ENCODE measurements around the gene SMTNL1. TPM values are rescaled to one million over a fixed set of nuclear protein-coding genes. Genes with fewer than 3 reads are reported as not detected.
A peak's percentile ranks its signal among the peaks of the same experiment; 100 is the strongest.

SMTNL1 gene
- total and polyA plus RNA-seq, 7 experiments from 2014 or later, result 0.28 to 0.44 TPM; not detected in 5

DNA sequence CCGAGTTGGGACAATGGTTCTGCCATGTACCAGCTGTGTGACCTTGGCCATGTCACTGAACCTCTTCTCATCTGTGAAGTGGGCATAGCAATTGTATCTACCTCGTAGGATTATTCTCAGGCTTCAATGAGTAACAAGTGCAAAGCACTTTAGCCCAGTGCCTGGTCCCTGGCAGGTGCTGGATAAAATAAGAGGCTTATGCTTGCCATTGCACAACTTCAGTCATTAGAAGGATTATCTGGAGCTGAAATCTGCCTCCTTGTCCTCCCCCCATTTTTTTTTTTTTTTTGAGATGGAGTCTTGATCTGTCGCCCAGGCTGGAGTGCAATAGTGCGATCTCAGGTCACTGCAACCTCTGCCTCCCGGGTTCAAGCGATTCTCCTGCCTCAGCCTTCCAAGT, 7.2 kb downstream of the SMTNL1 start:
- H3K27me3 Mint-ChIP-seq, result no peaks in the 10 kb centered on the region
- peaks cover 0 to 1% (median 0%) of the 10 kb centered on the region in 11 donors for H3K9me3 Mint-ChIP-seq
- H3K36me3 Mint-ChIP-seq, result peaks cover 0 to 14% (median 4%) of the 10 kb centered on the region in 5 donors
- POLR2A ChIA-PET, result no interaction called here
- Histone ChIP-seq H3K4me3 (ENCODE audit: low read length) (no peak overlapping the region), H3K27ac (ENCODE audit: low read depth, low read length) (no peak overlapping the region), H3K4me1 (ENCODE audit: control insufficient read depth in 2 of 2, insufficient read depth in 2 of 2, low read length in 2 of 2) (peaks cover 0 to 12% of the 10 kb centered on the region in 2 donors), H3K9me3 (ENCODE audit: control insufficient read depth in 2 of 3, low read length in 3 of 3) (no peaks in the 10 kb centered on the region), H3K36me3 (ENCODE audit: control insufficient read depth in 2 of 3, insufficient read depth in 3 of 3, low read length in 3 of 3) (peaks cover 0 to 32% (median 3%) of the 10 kb centered on the region in 3 experiments), H3K27me3 (ENCODE audit: control insufficient read depth in 2 of 2, insufficient read depth in 2 of 2, low read length in 2 of 2) (no peaks in the 10 kb centered on the region)
- CTCF ChIA-PET, result interaction anchor here (0.5 to 1.0 kb wide), 2 partner anchors 62 to 164 kb away, joined by 3 to 5 read pairs; no protein-coding TSS in a partner anchor
- intact Hi-C loops (cut with micrococcal nuclease), result no loop called here
- no peak overlapping the region for H3K4me3 Mint-ChIP-seq
- no peak for ATAC-seq
- DNase-seq, result no peak
- peaks cover 0 to 8% (median 3%) of the 10 kb centered on the region in 7 donors for H3K4me1 Mint-ChIP-seq
- no peak overlapping the region for H3K27ac Mint-ChIP-seq

DNA sequence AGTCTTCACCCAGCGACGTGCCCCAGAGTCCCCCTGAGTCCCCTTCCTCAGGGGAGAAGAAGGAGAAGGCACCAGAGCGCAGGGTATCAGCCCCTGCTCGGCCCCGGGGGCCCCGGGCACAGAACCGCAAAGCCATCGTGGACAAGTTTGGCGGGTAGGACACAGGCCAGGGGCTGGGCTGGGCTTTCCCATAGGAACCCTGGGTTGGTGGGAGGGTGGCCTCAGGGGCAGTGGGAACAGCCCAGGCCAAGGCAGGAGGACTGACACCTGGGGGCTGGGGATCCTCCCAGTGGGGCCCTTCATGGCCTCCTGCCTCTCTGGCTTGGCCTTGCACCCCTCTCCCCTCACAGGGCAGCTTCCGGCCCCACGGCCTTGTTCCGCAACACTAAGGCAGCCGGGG, 8.5 kb downstream of the SMTNL1 start:
- no peak overlapping the region for H3K27ac ChIP-seq (ENCODE audit: low read depth, low read length)
- CTCF ChIA-PET, result no interaction called here

DNA sequence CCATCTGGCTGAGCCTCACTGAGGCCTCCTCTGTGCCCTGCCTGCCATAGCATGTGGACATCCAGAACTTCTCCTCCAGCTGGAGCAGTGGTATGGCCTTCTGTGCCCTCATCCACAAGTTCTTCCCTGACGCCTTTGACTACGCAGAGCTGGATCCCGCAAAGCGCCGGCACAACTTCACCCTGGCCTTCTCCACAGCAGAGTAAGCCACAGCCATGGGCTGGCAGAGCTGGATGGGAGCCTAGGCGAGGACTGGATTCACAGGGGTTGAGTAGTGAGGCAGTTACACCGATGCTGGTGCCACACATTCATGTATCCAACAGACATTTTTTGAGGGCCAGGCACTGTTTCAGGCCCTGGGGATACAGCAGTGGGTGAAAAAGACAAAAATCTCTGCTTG, 9.1 kb downstream of the SMTNL1 start:
- Histone ChIP-seq H3K4me3 (ENCODE audit: low read length) (no peak overlapping the region), H3K36me3 (ENCODE audit: control insufficient read depth in 2 of 3, insufficient read depth in 3 of 3, low read length in 3 of 3) (peaks cover 11 to 50% (median 14%) of the 10 kb centered on the region in 3 experiments), H3K27me3 (ENCODE audit: control insufficient read depth in 2 of 2, insufficient read depth in 2 of 2, low read length in 2 of 2) (no peaks in the 10 kb centered on the region), H3K4me1 (ENCODE audit: control insufficient read depth in 2 of 2, insufficient read depth in 2 of 2, low read length in 2 of 2) (peaks cover 0 to 12% of the 10 kb centered on the region in 2 donors), H3K9me3 (ENCODE audit: control insufficient read depth in 2 of 3, low read length in 3 of 3) (no peaks in the 10 kb centered on the region), H3K27ac (ENCODE audit: low read depth, low read length) (no peak overlapping the region)
- Mint-ChIP-seq H3K36me3 (peaks cover 0 to 18% (median 9%) of the 10 kb centered on the region in 5 donors), H3K4me1 (peaks cover 0 to 8% (median 3%) of the 10 kb centered on the region in 7 donors), H3K27ac (peak overlapping the region in 3 of 9 donors; percentile 43 to 59 (median 56)), H3K4me3 (no peak overlapping the region), H3K27me3 (no peaks in the 10 kb centered on the region), H3K9me3 (peaks cover 0 to 1% (median 0%) of the 10 kb centered on the region in 11 donors)
- intact Hi-C loops (cut with micrococcal nuclease), result no loop called here
- ChIA-PET POLR2A (interaction anchor here (1.0 kb wide), 1 partner anchor 16 kb away, joined by 3 read pairs; no protein-coding TSS in a partner anchor), CTCF (interaction anchor here (1.6 kb wide), 1 partner anchor 17 kb away, joined by 6 read pairs; no protein-coding TSS in a partner anchor)
- ATAC-seq (no peak), DNase-seq (no peak)

More for the DNA sequence above, 8.5 kb downstream of the SMTNL1 start:
- Histone ChIP-seq H3K27me3 (ENCODE audit: control insufficient read depth in 2 of 2, insufficient read depth in 2 of 2, low read length in 2 of 2) (no peaks in the 10 kb centered on the region), H3K9me3 (ENCODE audit: control insufficient read depth in 2 of 3, low read length in 3 of 3) (no peaks in the 10 kb centered on the region), H3K36me3 (ENCODE audit: control insufficient read depth in 2 of 3, insufficient read depth in 3 of 3, low read length in 3 of 3) (peaks cover 10 to 45% (median 14%) of the 10 kb centered on the region in 3 experiments), H3K4me1 (ENCODE audit: control insufficient read depth in 2 of 2, insufficient read depth in 2 of 2, low read length in 2 of 2) (peaks cover 0 to 12% of the 10 kb centered on the region in 2 donors), H3K4me3 (ENCODE audit: low read length) (no peak overlapping the region)
- peaks cover 0 to 8% (median 3%) of the 10 kb centered on the region in 7 donors for H3K4me1 Mint-ChIP-seq
- H3K27ac Mint-ChIP-seq, result no peak overlapping the region
- peaks cover 0 to 18% (median 9%) of the 10 kb centered on the region in 5 donors for H3K36me3 Mint-ChIP-seq
- DNase-seq, result no peak
- POLR2A ChIA-PET, result interaction anchor here (1.0 kb wide), 1 partner anchor 17 kb away, joined by 3 read pairs; no protein-coding TSS in a partner anchor
- peaks cover 0 to 1% (median 0%) of the 10 kb centered on the region in 11 donors for H3K9me3 Mint-ChIP-seq
- ATAC-seq, result no peak
- intact Hi-C loops (cut with micrococcal nuclease), result no loop called here
- no peaks in the 10 kb centered on the region for H3K27me3 Mint-ChIP-seq
- H3K4me3 Mint-ChIP-seq, result no peak overlapping the region

DNA sequence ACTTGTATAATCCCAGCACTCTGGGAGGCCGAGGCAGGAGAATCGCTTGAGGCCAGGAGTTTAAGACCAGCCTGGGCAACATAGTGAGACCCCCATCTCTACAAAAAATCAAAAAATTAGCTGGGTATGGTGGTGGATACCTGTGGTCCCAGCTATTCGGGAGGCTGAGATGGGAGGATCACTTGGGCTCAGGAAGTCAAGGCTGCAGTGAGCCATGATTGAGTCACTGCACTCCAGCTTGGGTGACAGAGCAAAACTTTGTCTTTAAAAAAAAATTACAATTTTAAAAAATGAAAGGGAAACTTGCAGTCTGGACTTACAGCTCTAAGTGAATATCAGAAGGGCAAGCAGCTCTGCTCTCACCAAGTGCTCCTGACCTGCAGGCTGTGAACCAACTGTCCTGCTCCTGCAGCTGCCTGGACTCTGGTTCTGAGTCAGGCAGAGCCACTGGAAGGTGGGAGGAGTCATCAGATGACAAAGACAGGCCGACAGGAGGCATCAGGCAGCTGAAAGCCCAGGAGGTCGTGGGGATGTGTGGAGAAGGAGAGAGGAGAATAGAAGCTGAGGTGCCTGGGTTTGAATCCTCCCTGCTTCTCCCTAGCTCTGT, 9.6 kb downstream of the SMTNL1 start:
- peaks cover 0 to 1% (median 0%) of the 10 kb centered on the region in 11 donors for H3K9me3 Mint-ChIP-seq
- Histone ChIP-seq H3K27me3 (ENCODE audit: control insufficient read depth in 2 of 2, insufficient read depth in 2 of 2, low read length in 2 of 2) (no peaks in the 10 kb centered on the region), H3K4me3 (ENCODE audit: low read length) (no peak overlapping the region), H3K36me3 (ENCODE audit: control insufficient read depth in 2 of 3, insufficient read depth in 3 of 3, low read length in 3 of 3) (peaks cover 11 to 55% (median 14%) of the 10 kb centered on the region in 3 experiments), H3K4me1 (ENCODE audit: control insufficient read depth in 2 of 2, insufficient read depth in 2 of 2, low read length in 2 of 2) (peaks cover 0 to 12% of the 10 kb centered on the region in 2 donors), H3K27ac (ENCODE audit: low read depth, low read length) (no peak overlapping the region), H3K9me3 (ENCODE audit: control insufficient read depth in 2 of 3, low read length in 3 of 3) (no peaks in the 10 kb centered on the region)
- H3K36me3 Mint-ChIP-seq, result peaks cover 0 to 23% (median 9%) of the 10 kb centered on the region in 5 donors
- ChIA-PET CTCF (interaction anchor here (0.8 to 1.6 kb wide), 3 partner anchors 18 to 23 kb away, joined by 3 to 6 read pairs (median 3); no protein-coding TSS in a partner anchor), POLR2A (interaction anchor here (1.0 kb wide), 1 partner anchor 16 kb away, joined by 3 read pairs; no protein-coding TSS in a partner anchor)
- intact Hi-C loops (cut with micrococcal nuclease), result no loop called here
- H3K4me3 Mint-ChIP-seq, result no peak overlapping the region
- DNase-seq, result no peak
- H3K27me3 Mint-ChIP-seq, result no peaks in the 10 kb centered on the region
- H3K4me1 Mint-ChIP-seq, result peaks cover 0 to 8% (median 3%) of the 10 kb centered on the region in 7 donors
- H3K27ac Mint-ChIP-seq, result peak overlapping the region in 4 of 9 donors; percentile 56 to 79 (median 67)
- no peak for ATAC-seq

DNA sequence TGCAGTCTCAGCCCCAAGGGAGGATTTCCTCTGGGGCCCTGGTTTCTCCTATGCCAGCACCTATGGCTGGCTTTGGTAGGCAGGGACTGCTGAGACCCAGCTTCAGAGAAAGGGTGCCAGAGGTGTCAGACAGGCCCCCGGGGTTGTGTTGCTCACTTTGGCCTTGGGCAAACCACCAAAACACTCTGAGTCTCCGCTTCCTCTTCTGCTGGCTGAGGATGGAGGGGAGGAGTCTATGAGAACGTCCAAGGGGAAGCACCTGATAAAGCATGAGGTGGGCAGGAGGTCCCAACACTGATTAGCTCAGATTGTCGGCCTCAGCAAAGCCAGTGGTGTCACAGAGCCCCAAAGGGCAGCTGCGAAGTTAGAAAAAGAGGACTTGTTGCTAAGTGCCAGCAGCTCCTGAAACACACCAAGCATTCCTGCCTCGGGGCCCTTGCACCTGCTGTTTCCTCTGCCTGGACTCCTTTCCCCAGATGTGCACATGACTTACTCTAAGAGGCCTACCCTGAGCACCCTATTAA, 10.5 kb downstream of the SMTNL1 start:
- ATAC-seq (peak; percentile 46), DNase-seq (no peak)
- peaks cover 0 to 12% of the 10 kb centered on the region in 2 donors for H3K4me1 ChIP-seq (ENCODE audit: control insufficient read depth in 2 of 2, insufficient read depth in 2 of 2, low read length in 2 of 2)
- intact Hi-C loops (cut with micrococcal nuclease), result no loop called here
- H3K4me3 ChIP-seq (ENCODE audit: low read length), result no peak overlapping the region
- Mint-ChIP-seq H3K4me1 (peaks cover 0 to 7% (median 2%) of the 10 kb centered on the region in 7 donors), H3K9me3 (peaks cover 0 to 1% (median 0%) of the 10 kb centered on the region in 11 donors), H3K27ac (peak overlapping the region in 7 of 9 donors; percentile 0 to 78 (median 56)), H3K27me3 (no peaks in the 10 kb centered on the region), H3K4me3 (no peak overlapping the region), H3K36me3 (peaks cover 0 to 24% (median 12%) of the 10 kb centered on the region in 5 donors)
- H3K36me3 ChIP-seq (ENCODE audit: control insufficient read depth in 2 of 3, insufficient read depth in 3 of 3, low read length in 3 of 3), result peaks cover 14 to 65% (median 20%) of the 10 kb centered on the region in 3 experiments
- no peak overlapping the region for H3K27ac ChIP-seq (ENCODE audit: low read depth, low read length)
- POLR2A ChIA-PET, result interaction anchor here (0.5 to 0.6 kb wide), 2 partner anchors 88 to 1064 kb away, joined by 4 to 7 read pairs; no protein-coding TSS in a partner anchor
- H3K9me3 ChIP-seq (ENCODE audit: control insufficient read depth in 2 of 3, low read length in 3 of 3), result no peaks in the 10 kb centered on the region
- no peaks in the 10 kb centered on the region for H3K27me3 ChIP-seq (ENCODE audit: control insufficient read depth in 2 of 2, insufficient read depth in 2 of 2, low read length in 2 of 2)
- CTCF ChIA-PET, result interaction anchor here (0.7 to 1.6 kb wide), 4 partner anchors 18 to 223 kb away, joined by 3 to 6 read pairs (median 3); no protein-coding TSS in a partner anchor

DNA sequence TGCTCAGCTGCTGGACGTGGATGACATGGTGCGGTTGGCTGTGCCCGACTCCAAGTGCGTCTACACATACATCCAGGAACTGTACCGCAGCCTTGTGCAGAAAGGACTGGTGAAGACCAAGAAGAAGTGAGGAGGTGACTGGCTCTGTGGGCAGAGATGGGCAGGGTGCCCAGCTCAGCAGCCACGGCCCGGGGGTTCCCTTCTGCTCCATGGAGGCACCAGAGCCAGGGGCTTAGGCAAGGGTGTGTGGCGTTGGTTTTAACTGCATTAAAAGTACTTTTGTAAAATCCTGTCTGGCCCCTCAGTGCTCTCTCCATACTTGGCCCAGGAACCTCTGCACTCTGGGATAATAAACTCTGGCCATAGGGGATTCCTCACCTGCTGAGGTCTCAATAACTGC, 12.6 kb downstream of the SMTNL1 start:
- H3K4me3 Mint-ChIP-seq, result no peak overlapping the region
- H3K4me3 ChIP-seq (ENCODE audit: low read length), result no peak overlapping the region
- peaks cover 0 to 35% (median 16%) of the 10 kb centered on the region in 5 donors for H3K36me3 Mint-ChIP-seq
- no peaks in the 10 kb centered on the region for H3K27me3 ChIP-seq (ENCODE audit: control insufficient read depth in 2 of 2, insufficient read depth in 2 of 2, low read length in 2 of 2)
- intact Hi-C loops (cut with micrococcal nuclease), result no loop called here
- H3K9me3 ChIP-seq (ENCODE audit: control insufficient read depth in 2 of 3, low read length in 3 of 3), result no peaks in the 10 kb centered on the region
- H3K27me3 Mint-ChIP-seq, result no peaks in the 10 kb centered on the region
- peaks cover 0 to 8% (median 2%) of the 10 kb centered on the region in 7 donors for H3K4me1 Mint-ChIP-seq
- DNase-seq (no peak), ATAC-seq (no peak)
- CTCF ChIA-PET, result interaction anchor here (0.6 kb wide), 1 partner anchor 225 kb away, joined by 4 read pairs; no protein-coding TSS in a partner anchor
- H3K27ac Mint-ChIP-seq, result peak overlapping the region in 2 of 9 donors; percentile 28
- peaks cover 0 to 12% of the 10 kb centered on the region in 2 donors for H3K4me1 ChIP-seq (ENCODE audit: control insufficient read depth in 2 of 2, insufficient read depth in 2 of 2, low read length in 2 of 2)
- H3K27ac ChIP-seq (ENCODE audit: low read depth, low read length), result no peak overlapping the region
- no peaks in the 10 kb centered on the region for H3K9me3 Mint-ChIP-seq
- POLR2A ChIA-PET, result no interaction called here
- H3K36me3 ChIP-seq (ENCODE audit: control insufficient read depth in 2 of 3, insufficient read depth in 3 of 3, low read length in 3 of 3), result peaks cover 29 to 85% (median 38%) of the 10 kb centered on the region in 3 experiments
